PC-9 (cell line): Measurements from ENCODE around the gene CX3CR1. TPM values are rescaled to one million over a fixed set of nuclear protein-coding genes. Genes with fewer than 3 reads are reported as not detected.

Experiments used
- BruUV-seq: library from RNA; stranded (reverse); fragments of 400-500 nt; replicated peaks from 2 replicates; lab custom pipeline; 2021; lab: Mats Ljungman, UMichigan
- CTCF ChIA-PET: fragments of 300-600 bp; sonication (Branson Sonifier 250); formaldehyde crosslinking; loops from one replicate; lab custom pipeline; 2022; ENCODE audit warnings: antibody characterized with exemption; lab: Charles Lee
- POLR2A ChIA-PET: fragments of 300-600 bp; sonication (Branson Sonifier 250); formaldehyde crosslinking; loops from one replicate; lab custom pipeline; 2022; ENCODE audit warnings: antibody characterized with exemption; ENCODE audit not compliant: unreplicated experiment; lab: Charles Lee
- DNase-seq, 2 experiments: peaks; one replicate each; pipeline versions ENCODE4 v3.0.0 to v3.0.0-alpha.2; 2015 to 2022; ENCODE audit warnings: mixed read lengths in 1 of 2
- H2AFZ ChIP-seq: fragments of 200-600 bp; sonication (generic); 2 replicates; pipeline ENCODE4 v1.8.1; 2017; ENCODE audit warnings: antibody characterized with exemption
- H3F3A ChIP-seq: fragments of 200-600 bp; sonication (generic); 2 replicates; pipeline ENCODE4 v1.8.1; 2017; ENCODE audit warnings: antibody characterized with exemption, mild to moderate bottlenecking, low read depth; ENCODE audit not compliant: insufficient read depth
- H3K27ac ChIP-seq: fragments of 200-600 bp; sonication (generic); 2 replicates; pipeline ENCODE4 v1.6.1; 2016; ENCODE audit warnings: mixed run types
- H3K27me3 ChIP-seq: fragments of 200-600 bp; sonication (generic); 2 replicates; pipeline ENCODE4 v1.6.1; 2016; ENCODE audit warnings: low read depth, mixed run types; ENCODE audit not compliant: insufficient read depth
- H3K36me3 ChIP-seq: fragments of 200-600 bp; sonication (generic); 2 replicates; pipeline ENCODE4 v1.6.1; 2016; ENCODE audit warnings: low read depth, mixed run types
- H3K4me1 ChIP-seq: fragments of 200-600 bp; sonication (generic); replicated peaks from 2 replicates; pipeline ENCODE4 v1.6.1; 2016; ENCODE audit warnings: mixed run types; ENCODE audit not compliant: insufficient read depth
- H3K4me2 ChIP-seq: fragments of 200-600 bp; sonication (generic); 2 replicates; pipeline ENCODE4 v1.6.1; 2017; ENCODE audit warnings: mixed run types
- H3K4me3 ChIP-seq: fragments of 200-600 bp; sonication (generic); 2 replicates; pipeline ENCODE4 v1.6.1; 2016; ENCODE audit warnings: mixed run types
- H3K79me2 ChIP-seq: fragments of 200-600 bp; sonication (generic); 2 replicates; pipeline ENCODE4 v1.6.1; 2017; ENCODE audit warnings: low read depth, mixed run types
- H3K9me2 ChIP-seq: fragments of 200-600 bp; sonication (generic); 2 replicates; pipeline ENCODE4 v1.8.1; 2017; ENCODE audit warnings: mild to moderate bottlenecking; ENCODE audit not compliant: insufficient read depth
- H3K9me3 ChIP-seq: fragments of 200-600 bp; sonication (generic); 2 replicates; pipeline ENCODE4 v1.8.1; 2016; ENCODE audit warnings: low read depth; ENCODE audit not compliant: insufficient read depth
- H4K20me1 ChIP-seq: fragments of 200-600 bp; sonication (generic); 2 replicates; pipeline ENCODE4 v1.8.1; 2017; ENCODE audit not compliant: insufficient read depth
- EZH2 ChIP-seq: fragments of 200-600 bp; sonication (generic); IDR thresholded peaks from 2 replicates; pipeline ENCODE4 v1.8.0; 2017; ENCODE audit warnings: antibody characterized with exemption, low read depth
- intact Hi-C: fragments of 100-400 bp; cut with micrococcal nuclease; formaldehyde crosslinking; loops from one replicate; pipeline ENCODE4 v1.10.0; 2022; ENCODE audit not compliant: unreplicated experiment
- total RNA-seq: library from RNA; stranded (reverse); gene quantifications from 2 replicates; pipeline ENCODE4 v1.2.3, GENCODE V29; 2021
- TF ChIP-seq, protein P1 (sequence below): fragments of 200-600 bp; sonication (generic); conservative IDR thresholded peaks from 2 replicates; pipeline ENCODE4 v1.6.1; 2017; ENCODE audit warnings: mixed run types, antibody characterized with exemption, mild to moderate bottlenecking, moderate library complexity

The CX3CR1 gene
- total RNA-seq, 1 experiment from 2014 or later = not detected

DNA sequence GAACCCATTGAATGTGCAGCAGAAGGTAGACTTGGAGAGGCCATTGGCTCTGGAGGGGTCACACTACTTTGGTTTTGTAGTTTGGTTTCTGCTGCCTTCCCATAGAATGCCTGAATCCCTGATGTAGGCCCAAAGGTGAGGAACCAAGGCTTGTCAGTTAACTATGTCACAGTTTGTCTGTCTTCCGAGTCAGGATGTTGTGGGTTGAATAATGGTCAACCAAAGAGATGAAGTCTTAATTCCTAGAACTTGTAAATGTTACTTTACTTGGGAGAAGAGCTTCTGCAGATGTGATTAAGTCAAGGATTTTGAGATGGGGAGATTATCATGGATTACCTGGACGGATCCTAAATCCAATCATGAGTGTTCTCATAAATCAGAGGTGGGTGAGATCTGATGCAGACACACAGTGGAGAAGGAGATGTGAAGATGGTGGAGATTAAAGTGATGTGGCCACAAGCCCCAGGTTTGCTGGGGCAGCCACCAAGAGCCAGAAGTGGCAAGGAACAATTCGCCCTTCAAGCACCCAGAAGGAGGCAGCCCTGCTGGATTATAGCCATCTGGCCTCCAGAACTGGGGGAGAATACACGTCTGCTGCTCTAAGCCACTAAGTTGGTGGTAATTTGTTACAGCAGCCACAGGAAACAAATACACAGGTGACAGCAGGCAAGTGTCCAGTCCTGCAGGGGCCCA lies 47.4 kb upstream of the CX3CR1 start:
- DNase-seq = no peak
- ChIA-PET CTCF (no interaction called here), POLR2A (no interaction called here)
- H3K4me3 ChIP-seq = no peak overlapping the region
- H3K9me3 ChIP-seq = no peaks in the 10 kb centered on the region
- no peak overlapping the region for H3K4me2 ChIP-seq
- intact Hi-C loops = no loop called here
- H3K27me3 ChIP-seq = peaks cover 4% of the 10 kb centered on the region; the same call in 1 of the 2 replicates
- H3K9me2 ChIP-seq = no peaks in the 10 kb centered on the region
- no peaks in the 10 kb centered on the region for H4K20me1 ChIP-seq
- H2AFZ ChIP-seq = no peak overlapping the region
- no peaks in the 10 kb centered on the region for H3K36me3 ChIP-seq
- no peak overlapping the region for H3K27ac ChIP-seq
- H3K79me2 ChIP-seq = no peaks in the 10 kb centered on the region
- no TSS peak for BruUV-seq
- H3F3A ChIP-seq = no peaks in the 10 kb centered on the region
- H3K4me1 ChIP-seq = no peaks in the 10 kb centered on the region
- TF ChIP-seq EZH2 = no peak
- TF ChIP-seq, protein P1, sequence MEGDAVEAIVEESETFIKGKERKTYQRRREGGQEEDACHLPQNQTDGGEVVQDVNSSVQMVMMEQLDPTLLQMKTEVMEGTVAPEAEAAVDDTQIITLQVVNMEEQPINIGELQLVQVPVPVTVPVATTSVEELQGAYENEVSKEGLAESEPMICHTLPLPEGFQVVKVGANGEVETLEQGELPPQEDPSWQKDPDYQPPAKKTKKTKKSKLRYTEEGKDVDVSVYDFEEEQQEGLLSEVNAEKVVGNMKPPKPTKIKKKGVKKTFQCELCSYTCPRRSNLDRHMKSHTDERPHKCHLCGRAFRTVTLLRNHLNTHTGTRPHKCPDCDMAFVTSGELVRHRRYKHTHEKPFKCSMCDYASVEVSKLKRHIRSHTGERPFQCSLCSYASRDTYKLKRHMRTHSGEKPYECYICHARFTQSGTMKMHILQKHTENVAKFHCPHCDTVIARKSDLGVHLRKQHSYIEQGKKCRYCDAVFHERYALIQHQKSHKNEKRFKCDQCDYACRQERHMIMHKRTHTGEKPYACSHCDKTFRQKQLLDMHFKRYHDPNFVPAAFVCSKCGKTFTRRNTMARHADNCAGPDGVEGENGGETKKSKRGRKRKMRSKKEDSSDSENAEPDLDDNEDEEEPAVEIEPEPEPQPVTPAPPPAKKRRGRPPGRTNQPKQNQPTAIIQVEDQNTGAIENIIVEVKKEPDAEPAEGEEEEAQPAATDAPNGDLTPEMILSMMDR = no peak

GRCh38 chr3:39325236-39325635 lies 45.4 kb upstream of the CX3CR1 start:
- Histone ChIP-seq H3K79me2 (no peaks in the 10 kb centered on the region), H3K4me3 (no peak overlapping the region), H2AFZ (no peak overlapping the region), H3F3A (no peaks in the 10 kb centered on the region), H3K36me3 (no peaks in the 10 kb centered on the region), H3K27ac (no peak overlapping the region), H3K9me2 (no peaks in the 10 kb centered on the region), H3K9me3 (no peaks in the 10 kb centered on the region), H3K4me1 (no peaks in the 10 kb centered on the region), H3K4me2 (no peak overlapping the region), H4K20me1 (no peaks in the 10 kb centered on the region), H3K27me3 (peaks cover 4% of the 10 kb centered on the region; the same call in 1 of the 2 replicates)
- intact Hi-C loops = no loop called here
- no peak for TF ChIP-seq EZH2
- TF ChIP-seq, protein P1 = no peak
- DNase-seq = no peak
- BruUV-seq = no TSS peak
- ChIA-PET POLR2A (no interaction called here), CTCF (no interaction called here)

DNA sequence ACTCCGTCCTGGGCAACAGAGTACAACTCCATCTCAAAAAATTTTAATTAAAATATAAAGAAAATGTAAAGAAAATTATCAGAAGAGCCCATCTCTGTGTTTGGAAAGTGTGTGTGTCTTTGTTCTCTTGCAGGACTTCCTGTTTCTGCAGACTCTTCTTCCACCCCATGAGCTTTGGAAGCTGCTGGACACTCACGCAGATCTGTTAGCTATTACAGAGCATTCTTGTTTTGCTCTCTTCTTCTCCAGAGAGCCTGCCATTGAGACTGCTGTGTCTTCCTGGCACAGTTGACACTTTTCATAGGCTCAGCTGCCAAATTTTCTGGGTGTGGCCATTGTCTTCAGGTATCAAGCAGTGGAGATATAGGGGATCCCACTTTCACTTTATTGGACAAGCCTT lies 43.7 kb upstream of the CX3CR1 start:
- Histone ChIP-seq H3K27me3 (peaks cover 4% of the 10 kb centered on the region; the same call in 1 of the 2 replicates), H3K4me2 (no peak overlapping the region), H3K79me2 (no peaks in the 10 kb centered on the region), H3K9me2 (no peaks in the 10 kb centered on the region), H3K36me3 (no peaks in the 10 kb centered on the region), H3F3A (no peaks in the 10 kb centered on the region), H2AFZ (no peak overlapping the region), H4K20me1 (no peaks in the 10 kb centered on the region), H3K4me1 (no peaks in the 10 kb centered on the region), H3K4me3 (no peak overlapping the region), H3K9me3 (no peaks in the 10 kb centered on the region), H3K27ac (no peak overlapping the region)
- intact Hi-C loops = no loop called here
- CTCF ChIA-PET = no interaction called here
- no TSS peak for BruUV-seq
- TF ChIP-seq EZH2 = no peak
- TF ChIP-seq, protein P1 = no peak
- DNase-seq = no peak
- POLR2A ChIA-PET = no interaction called here
